BLaER1 treated with 17β-estradiol and CSF1 and Interleukin-3, amounts not matched to agents 10 nM and 100 nM (cell line): ENCODE data around the gene MEI1.
"Not testable (repeated sequence)": the region's sequence is repeated elsewhere in the genome, so short reads cannot be mapped to it uniquely, and the experiment has no call there.

Experiments
- H3K27ac ChIP-seq, 11 experiments: shearing (Covaris generic); formaldehyde crosslinking; 2 replicates each; pipeline ENCODE4 v1.8.1; 2022
- H3K27me3 ChIP-seq, 11 experiments: shearing (Covaris generic); formaldehyde crosslinking; 2 replicates each; pipeline ENCODE4 v1.8.1; 2022
- H3K36me3 ChIP-seq, 11 experiments: shearing (Covaris generic); formaldehyde crosslinking; 2 replicates each; pipeline ENCODE4 v1.8.1; 2022
- H3K4me1 ChIP-seq, 10 experiments: shearing (Covaris generic); formaldehyde crosslinking; 2 replicates each; pipeline ENCODE4 v1.8.1; 2022
- H3K4me2 ChIP-seq, 11 experiments: shearing (Covaris generic); formaldehyde crosslinking; 2 replicates each; pipeline ENCODE4 v1.8.1; 2022
- H3K4me3 ChIP-seq, 10 experiments: shearing (Covaris generic); formaldehyde crosslinking; 2 replicates each; pipeline ENCODE4 v1.8.1; 2022
- H3K9ac ChIP-seq, 11 experiments: shearing (Covaris generic); formaldehyde crosslinking; 2 replicates each; pipeline ENCODE4 v1.8.1; 2022
- H3K9me3 ChIP-seq, 11 experiments: shearing (Covaris generic); formaldehyde crosslinking; replicated peaks in 1 of 11; 2 replicates each; pipeline ENCODE4 v1.8.1; 2022
- H4K20me1 ChIP-seq, 11 experiments: shearing (Covaris generic); formaldehyde crosslinking; 2 replicates each; pipeline ENCODE4 v1.8.1; 2022
- Cebpa-rat ChIP-seq, 11 experiments: shearing (Covaris generic); IDR thresholded peaks; 2 replicates each; pipeline ENCODE4 v1.8.1; 2022

MEI1 gene

GRCh38 chr22:41709341-41709740, 10.0 kb downstream of the MEI1 start:
- Histone ChIP-seq H3K4me2 (peak overlapping the region in 1 of 11 experiments; percentile 16; a peak in 1 of 22 replicates), H3K27me3 (no peaks in the 10 kb centered on the region), H3K9me3 (no peaks in the 10 kb centered on the region), H3K27ac (no peak overlapping the region), H3K4me1 (peaks cover 0 to 8% (median 2%) of the 10 kb centered on the region in 10 experiments; a peak in 5 of 20 replicates), H3K9ac (no peak overlapping the region), H4K20me1 (no peaks in the 10 kb centered on the region), H3K4me3 (no peak overlapping the region), H3K36me3 (no peaks in the 10 kb centered on the region)
- TF ChIP-seq Cebpa-rat (IDR thresholded peaks at IDR 0.05) = no peak

GRCh38 chr22:41713004-41713403, 13.7 kb downstream of the MEI1 start:
- Histone ChIP-seq H3K27me3 (no peaks in the 10 kb centered on the region), H3K9ac (no peak overlapping the region), H3K4me2 (no peak overlapping the region), H3K9me3 (no peaks in the 10 kb centered on the region), H3K36me3 (no peaks in the 10 kb centered on the region), H3K4me3 (no peak overlapping the region), H3K4me1 (peaks cover 0 to 8% (median 2%) of the 10 kb centered on the region in 10 experiments; a peak in 5 of 20 replicates), H4K20me1 (no peaks in the 10 kb centered on the region), H3K27ac (no peak overlapping the region)
- TF ChIP-seq Cebpa-rat (IDR thresholded peaks at IDR 0.05) = no peak

- Histone ChIP-seq H3K27me3 (no peaks in the 10 kb centered on the region), H3K9me3 (no peaks in the 10 kb centered on the region), H4K20me1 (no peaks in the 10 kb centered on the region), H3K27ac (no peak overlapping the region), H3K36me3 (no peaks in the 10 kb centered on the region), H3K4me1 (no peaks in the 10 kb centered on the region), H3K9ac (no peak overlapping the region), H3K4me2 (no peak overlapping the region), H3K4me3 (no peak overlapping the region)
- no peak for TF ChIP-seq Cebpa-rat (IDR thresholded peaks at IDR 0.05)
Measured at GRCh38 chr22:41722496-41722895, 23.2 kb downstream of the MEI1 start.

- Histone ChIP-seq H3K27me3 (no peaks in the 10 kb centered on the region), H3K9ac (no peak overlapping the region), H3K27ac (no peak overlapping the region), H3K4me2 (no peak overlapping the region), H3K4me1 (no peaks in the 10 kb centered on the region), H3K36me3 (no peaks in the 10 kb centered on the region), H3K4me3 (no peak overlapping the region), H4K20me1 (no peaks in the 10 kb centered on the region), H3K9me3 (no peaks in the 10 kb centered on the region)
- TF ChIP-seq Cebpa-rat (IDR thresholded peaks at IDR 0.05) = no peak
Measured at GRCh38 chr22:41725510-41726110, 26.3 kb downstream of the MEI1 start.

- no peaks in the 10 kb centered on the region for H3K27me3 ChIP-seq
- TF ChIP-seq Cebpa-rat (IDR thresholded peaks at IDR 0.05) = no peak
- H3K27ac ChIP-seq = no peak overlapping the region
Measured at GRCh38 chr22:41731609-41732008, 32.3 kb downstream of the MEI1 start.

GRCh38 chr22:41732096-41732772, 32.9 kb downstream of the MEI1 start:
- no peak overlapping the region for H3K27ac ChIP-seq
- H3K9me3 ChIP-seq = no peaks in the 10 kb centered on the region
- H3K27me3 ChIP-seq = no peaks in the 10 kb centered on the region
- no peaks in the 10 kb centered on the region for H3K36me3 ChIP-seq
- H3K4me1 ChIP-seq = no peaks in the 10 kb centered on the region
- no peak overlapping the region for H3K9ac ChIP-seq
- no peak overlapping the region for H3K4me3 ChIP-seq
- H3K4me2 ChIP-seq = no peak overlapping the region
- no peaks in the 10 kb centered on the region for H4K20me1 ChIP-seq
- TF ChIP-seq Cebpa-rat (IDR thresholded peaks at IDR 0.05) = no peak

More at GRCh38 chr22:41731609-41732008, 32.3 kb downstream of the MEI1 start:
- H3K4me2 ChIP-seq = no peak overlapping the region
- no peaks in the 10 kb centered on the region for H4K20me1 ChIP-seq
- H3K36me3 ChIP-seq = no peaks in the 10 kb centered on the region
- no peak overlapping the region for H3K4me3 ChIP-seq
- H3K4me1 ChIP-seq = no peaks in the 10 kb centered on the region
- no peak overlapping the region for H3K9ac ChIP-seq
- no peaks in the 10 kb centered on the region for H3K9me3 ChIP-seq

- H3K9me3 ChIP-seq, H3K9ac ChIP-seq, H3K27ac ChIP-seq, H4K20me1 ChIP-seq, H3K4me3 ChIP-seq, H3K27me3 ChIP-seq, H3K36me3 ChIP-seq, H3K4me2 ChIP-seq, H3K4me1 ChIP-seq: not testable (repeated sequence)
Measured at GRCh38 chr22:41733241-41733640, 33.9 kb downstream of the MEI1 start.

GRCh38 chr22:41739576-41739975, 40.3 kb downstream of the MEI1 start:
- peak overlapping the region in 1 of 11 experiments; percentile 15; a peak in 1 of 22 replicates for H3K4me2 ChIP-seq
- no peaks in the 10 kb centered on the region for H3K36me3 ChIP-seq
- TF ChIP-seq Cebpa-rat (IDR thresholded peaks at IDR 0.05) = no peak

GRCh38 chr22:41742918-41743317, 43.6 kb downstream of the MEI1 start:
- Histone ChIP-seq H3K4me2 (no peak overlapping the region), H3K27ac (no peak overlapping the region), H3K36me3 (no peaks in the 10 kb centered on the region), H3K9me3 (no peaks in the 10 kb centered on the region), H3K4me3 (no peak overlapping the region), H3K4me1 (peaks cover 7 to 19% (median 13%) of the 10 kb centered on the region in 10 experiments; a peak in 14 of 20 replicates), H4K20me1 (no peaks in the 10 kb centered on the region), H3K27me3 (no peaks in the 10 kb centered on the region), H3K9ac (no peak overlapping the region)
- no peak for TF ChIP-seq Cebpa-rat (IDR thresholded peaks at IDR 0.05)

More at GRCh38 chr22:41739576-41739975, 40.3 kb downstream of the MEI1 start:
- no peak overlapping the region for H3K4me3 ChIP-seq
- H3K4me1 ChIP-seq = peaks cover 0 to 7% (median 2%) of the 10 kb centered on the region in 10 experiments; a peak in 3 of 20 replicates
- H3K9me3 ChIP-seq = no peaks in the 10 kb centered on the region
- no peaks in the 10 kb centered on the region for H3K27me3 ChIP-seq
- no peak overlapping the region for H3K9ac ChIP-seq
- no peaks in the 10 kb centered on the region for H4K20me1 ChIP-seq
- H3K27ac ChIP-seq = no peak overlapping the region

GRCh38 chr22:41745968-41746367, 46.7 kb downstream of the MEI1 start:
- H3K9ac ChIP-seq = no peak overlapping the region
- H3K4me1 ChIP-seq = peaks cover 7 to 12% (median 11%) of the 10 kb centered on the region in 10 experiments; a peak in 13 of 20 replicates
- no peaks in the 10 kb centered on the region for H3K27me3 ChIP-seq
- H4K20me1 ChIP-seq = no peaks in the 10 kb centered on the region
- no peak overlapping the region for H3K4me2 ChIP-seq
- H3K36me3 ChIP-seq = no peaks in the 10 kb centered on the region
- no peak for TF ChIP-seq Cebpa-rat (IDR thresholded peaks at IDR 0.05)
- no peak overlapping the region for H3K27ac ChIP-seq
- no peaks in the 10 kb centered on the region for H3K9me3 ChIP-seq
- H3K4me3 ChIP-seq = no peak overlapping the region
